Measurements from ENCODE around the gene CDAN1. TPM values are rescaled to one million over a fixed set of nuclear protein-coding genes. Genes with fewer than 3 reads are reported as not detected.

CDAN1 gene
- total RNA-seq, 1 donor from 2014 or later, result 36.8 TPM

DNA sequence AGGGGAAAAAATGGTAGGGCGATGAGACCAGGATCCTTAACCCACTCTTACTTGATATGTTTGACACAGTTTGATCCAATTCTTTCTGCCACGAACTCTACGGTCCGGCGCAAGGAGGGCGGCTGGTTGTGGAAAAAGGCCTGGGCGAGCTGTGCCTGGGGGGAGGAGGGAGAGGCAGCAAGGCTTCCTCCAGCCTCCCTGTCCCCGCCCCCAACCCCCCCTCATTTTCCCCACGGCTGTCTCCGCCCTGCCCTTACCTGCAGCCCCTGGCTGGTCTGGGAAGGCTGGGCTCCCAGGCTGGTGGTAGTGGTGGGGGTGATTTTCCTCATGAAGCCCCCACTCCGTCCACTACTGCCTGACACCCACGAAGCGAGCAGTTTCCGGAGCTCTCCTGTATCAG is 8.0 kb downstream of the CDAN1 start:
- Mint-ChIP-seq H3K27ac (no peak overlapping the region), H3K36me3 (peaks cover 39% of the 10 kb centered on the region), H3K4me3 (no peak overlapping the region), H3K27me3 (ENCODE audit: low read depth) (no peaks in the 10 kb centered on the region), H3K9me3 (no peaks in the 10 kb centered on the region), H3K4me1 (peaks cover 5% of the 10 kb centered on the region)
- no peak for TF ChIP-seq CTCF (IDR thresholded peaks at IDR 0.05; ENCODE audit: unreplicated experiment)
- DNase-seq (ENCODE audit: low spot score in 2 of 2, unreplicated experiment in 2 of 2), result no peak

DNA sequence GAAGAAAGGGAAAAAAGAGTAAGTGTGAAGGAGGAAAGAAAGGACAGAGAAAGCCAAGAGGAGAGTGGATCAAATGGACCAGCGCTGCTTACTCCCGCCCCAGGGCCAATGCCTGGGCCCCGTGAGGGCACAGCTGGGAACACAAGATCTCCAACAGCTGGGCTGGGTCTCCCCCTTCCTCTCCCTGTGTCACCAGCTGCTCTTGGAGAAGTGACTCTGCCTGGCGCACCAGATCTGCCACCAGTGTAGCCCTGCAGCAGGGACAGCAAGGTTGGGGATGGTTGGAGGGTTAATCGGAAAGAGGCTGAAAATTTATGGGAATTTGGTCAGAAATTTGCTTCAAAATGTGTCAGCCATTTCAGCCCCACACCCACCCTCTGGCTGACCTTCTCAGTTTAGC is 8.4 kb downstream of the CDAN1 start:
- no peak overlapping the region for H3K27ac Mint-ChIP-seq
- DNase-seq (ENCODE audit: low spot score in 2 of 2, unreplicated experiment in 2 of 2), result no peak
- no peak overlapping the region for H3K4me3 Mint-ChIP-seq
- no peak for TF ChIP-seq CTCF (IDR thresholded peaks at IDR 0.05; ENCODE audit: unreplicated experiment)
- H3K4me1 Mint-ChIP-seq, result peaks cover 5% of the 10 kb centered on the region
- H3K9me3 Mint-ChIP-seq, result no peaks in the 10 kb centered on the region
- H3K36me3 Mint-ChIP-seq, result peaks cover 38% of the 10 kb centered on the region
- H3K27me3 Mint-ChIP-seq (ENCODE audit: low read depth), result no peaks in the 10 kb centered on the region

DNA sequence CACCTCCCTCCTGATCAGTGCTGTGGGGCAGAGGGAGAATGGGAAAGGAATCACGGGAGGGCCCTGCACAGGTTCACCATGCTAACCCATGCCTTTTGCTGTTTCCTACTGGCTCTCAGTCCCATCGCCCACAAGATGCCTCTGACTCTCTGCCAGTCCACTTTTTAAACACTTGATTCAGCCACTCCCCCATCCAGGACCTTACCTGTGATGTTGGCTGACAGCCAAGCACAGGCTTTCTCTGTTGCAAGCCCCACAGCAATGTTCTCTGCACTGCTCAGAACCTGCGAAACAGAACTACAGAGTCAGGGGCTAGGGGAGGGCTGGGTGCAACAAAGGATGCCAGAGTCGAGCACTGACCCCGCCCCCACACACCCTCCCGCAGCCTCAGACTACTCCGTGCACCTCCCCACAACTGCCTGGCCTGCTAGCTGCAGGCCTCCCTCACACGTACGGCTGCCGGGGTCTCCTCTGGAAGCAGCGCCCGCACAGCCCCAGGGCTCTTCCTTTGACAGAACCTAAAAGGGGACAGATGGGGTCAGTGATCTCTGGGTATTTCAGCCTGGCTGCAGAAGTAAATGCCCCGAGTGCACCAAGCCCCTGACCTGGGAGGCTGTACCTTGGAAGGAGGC is 9.1 kb downstream of the CDAN1 start:
- Mint-ChIP-seq H3K36me3 (peaks cover 36% of the 10 kb centered on the region), H3K4me1 (peaks cover 5% of the 10 kb centered on the region), H3K9me3 (no peaks in the 10 kb centered on the region), H3K4me3 (no peak overlapping the region), H3K27ac (no peak overlapping the region), H3K27me3 (ENCODE audit: low read depth) (no peaks in the 10 kb centered on the region)
- no peak for TF ChIP-seq CTCF (IDR thresholded peaks at IDR 0.05; ENCODE audit: unreplicated experiment)
- DNase-seq (ENCODE audit: low spot score in 2 of 2, unreplicated experiment in 2 of 2), result no peak

DNA sequence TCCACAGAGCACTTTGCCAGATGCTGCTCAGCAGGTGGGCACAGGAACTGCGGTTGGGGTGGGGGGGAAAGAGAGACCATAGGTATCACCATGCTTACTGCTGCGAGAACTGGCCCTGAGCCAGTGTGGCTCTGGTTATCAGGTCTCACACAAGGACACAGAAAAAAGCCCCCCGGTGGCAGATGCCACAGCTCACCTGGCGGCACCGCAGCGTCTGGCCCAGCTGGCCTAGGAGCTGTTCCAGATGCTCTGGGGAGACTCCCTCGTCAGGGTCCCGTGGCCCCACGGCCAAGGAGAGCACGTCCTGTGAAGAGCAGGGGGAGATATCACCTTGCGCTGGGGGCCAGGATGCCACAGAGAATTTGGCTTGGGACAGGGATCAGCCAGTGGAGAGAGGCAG is 10.8 kb downstream of the CDAN1 start:
- H3K27ac Mint-ChIP-seq, result no peak overlapping the region
- no peaks in the 10 kb centered on the region for H3K9me3 Mint-ChIP-seq
- H3K4me1 Mint-ChIP-seq, result peaks cover 5% of the 10 kb centered on the region
- peaks cover 24% of the 10 kb centered on the region for H3K36me3 Mint-ChIP-seq
- H3K27me3 Mint-ChIP-seq (ENCODE audit: low read depth), result no peaks in the 10 kb centered on the region
- H3K4me3 Mint-ChIP-seq, result no peak overlapping the region
- no peak for TF ChIP-seq CTCF (IDR thresholded peaks at IDR 0.05; ENCODE audit: unreplicated experiment)
- no peak for DNase-seq (ENCODE audit: low spot score in 2 of 2, unreplicated experiment in 2 of 2)

DNA sequence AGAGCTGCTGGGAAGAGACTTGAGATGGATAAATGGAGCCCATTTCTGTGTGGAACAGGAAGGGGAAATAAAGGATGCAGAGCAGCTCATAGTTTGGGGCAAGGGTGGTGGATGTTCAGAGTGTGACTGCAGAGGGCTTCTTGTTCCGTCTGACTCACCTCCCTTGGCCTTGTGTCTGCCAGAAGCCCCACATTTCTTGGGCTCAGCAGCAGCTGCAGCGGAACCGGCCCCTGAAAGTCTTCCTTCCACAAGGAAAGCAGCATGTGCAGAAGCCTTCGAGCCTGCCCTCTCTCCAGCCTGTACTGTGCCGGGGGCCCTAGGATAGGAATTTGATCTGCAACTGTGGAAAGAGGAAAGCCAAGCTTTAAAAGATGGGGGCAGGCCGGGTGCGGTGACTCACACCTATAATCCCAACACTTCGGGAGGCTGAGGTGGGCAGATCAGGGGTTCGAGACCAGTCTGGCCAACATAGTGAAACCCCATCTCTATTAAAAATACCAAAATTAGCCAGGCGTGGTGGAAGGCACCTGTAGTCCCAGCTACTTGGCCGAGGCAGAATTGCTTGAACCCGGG is 11.5 kb downstream of the CDAN1 start:
- H3K27ac Mint-ChIP-seq, result no peak overlapping the region
- no peak overlapping the region for H3K4me3 Mint-ChIP-seq
- H3K9me3 Mint-ChIP-seq, result no peaks in the 10 kb centered on the region
- peaks cover 5% of the 10 kb centered on the region for H3K4me1 Mint-ChIP-seq
- peaks cover 23% of the 10 kb centered on the region for H3K36me3 Mint-ChIP-seq
- no peak for DNase-seq (ENCODE audit: low spot score in 2 of 2, unreplicated experiment in 2 of 2)
- TF ChIP-seq CTCF (IDR thresholded peaks at IDR 0.05; ENCODE audit: unreplicated experiment), result no peak
- H3K27me3 Mint-ChIP-seq (ENCODE audit: low read depth), result no peaks in the 10 kb centered on the region
